Measurements from ENCODE around the gene ZNF101. TPM values are rescaled to one million over a fixed set of nuclear protein-coding genes. Genes with fewer than 3 reads are reported as not detected.
A peak's percentile ranks its signal among the peaks of the same experiment; 100 is the strongest.

The ZNF101 gene
- total RNA-seq, 1 donor from 2014 or later, result 29.5 TPM

GRCh38 chr19:19645233-19645870 lies 23.3 kb upstream of the ZNF101 start:
- Mint-ChIP-seq H3K36me3 (peaks cover 16% of the 10 kb centered on the region), H3K9me3 (no peaks in the 10 kb centered on the region), H3K27me3 (ENCODE audit: insufficient read depth, low read depth) (no peaks in the 10 kb centered on the region), H3K4me3 (no peak overlapping the region), H3K4me1 (peaks cover 11% of the 10 kb centered on the region), H3K27ac (no peak overlapping the region)
- no peaks in the 10 kb centered on the region for H3K79me2 ChIP-seq (ENCODE audit: low read depth)
- H3K27ac ChIP-seq, result no peak overlapping the region
- H3K27me3 ChIP-seq, result no peaks in the 10 kb centered on the region
- H3K4me1 ChIP-seq, result no peaks in the 10 kb centered on the region
- TF ChIP-seq EZH2 (IDR thresholded peaks at IDR 0.05) (no peak), EZH2phosphoT487 (IDR thresholded peaks at IDR 0.05) (no peak), CTCF (IDR thresholded peaks at IDR 0.05) (no peak)
- H2AFZ ChIP-seq (replicated peaks), result no peak overlapping the region
- H3K4me3 ChIP-seq, result no peak overlapping the region
- no peak overlapping the region for H3K9ac ChIP-seq
- DNase-seq (ENCODE audit: low spot score), result no peak
- peaks cover 18% of the 10 kb centered on the region for H3F3A ChIP-seq (ENCODE audit: low read depth)
- no peaks in the 10 kb centered on the region for H3K9me3 ChIP-seq (ENCODE audit: low read depth)
- H3K36me3 ChIP-seq, result no peaks in the 10 kb centered on the region
- peaks cover 5% of the 10 kb centered on the region for H4K20me1 ChIP-seq (ENCODE audit: low read depth)
- H3K4me2 ChIP-seq, result no peak overlapping the region

GRCh38 chr19:19647037-19647835 lies 21.4 kb upstream of the ZNF101 start:
- H3K79me2 ChIP-seq (ENCODE audit: low read depth), result no peaks in the 10 kb centered on the region
- peaks cover 5% of the 10 kb centered on the region for H4K20me1 ChIP-seq (ENCODE audit: low read depth)
- no peaks in the 10 kb centered on the region for H3K9me3 Mint-ChIP-seq
- peaks cover 21% of the 10 kb centered on the region for H3K36me3 Mint-ChIP-seq
- H3K9me3 ChIP-seq (ENCODE audit: low read depth), result no peaks in the 10 kb centered on the region
- no peak for DNase-seq (ENCODE audit: low spot score)
- H3K4me3 Mint-ChIP-seq, result no peak overlapping the region
- peaks cover 8% of the 10 kb centered on the region for H3K4me1 Mint-ChIP-seq
- no peak overlapping the region for H3K27ac ChIP-seq
- H3K36me3 ChIP-seq, result no peaks in the 10 kb centered on the region
- peaks cover 18% of the 10 kb centered on the region for H3F3A ChIP-seq (ENCODE audit: low read depth)
- no peak overlapping the region for H2AFZ ChIP-seq (replicated peaks)
- H3K27ac Mint-ChIP-seq, result no peak overlapping the region
- H3K27me3 Mint-ChIP-seq (ENCODE audit: insufficient read depth, low read depth), result no peaks in the 10 kb centered on the region
- H3K4me1 ChIP-seq, result no peaks in the 10 kb centered on the region
- no peak overlapping the region for H3K4me2 ChIP-seq
- H3K4me3 ChIP-seq, result no peak overlapping the region
- H3K27me3 ChIP-seq, result no peaks in the 10 kb centered on the region
- H3K9ac ChIP-seq, result no peak overlapping the region
- TF ChIP-seq CTCF (IDR thresholded peaks at IDR 0.05), result no peak
- no peak for TF ChIP-seq EZH2 (IDR thresholded peaks at IDR 0.05)
- no peak for TF ChIP-seq EZH2phosphoT487 (IDR thresholded peaks at IDR 0.05)

- no peaks in the 10 kb centered on the region for H3K9me3 ChIP-seq (ENCODE audit: low read depth)
- no peaks in the 10 kb centered on the region for H3K27me3 Mint-ChIP-seq (ENCODE audit: insufficient read depth, low read depth)
- H3K4me2 ChIP-seq, result no peak overlapping the region
- H3K9me3 Mint-ChIP-seq, result no peaks in the 10 kb centered on the region
- H3K27ac ChIP-seq, result no peak overlapping the region
- H3K36me3 ChIP-seq, result no peaks in the 10 kb centered on the region
- H3K4me3 Mint-ChIP-seq, result peak overlapping the region; percentile 71
- no peak overlapping the region for H2AFZ ChIP-seq (replicated peaks)
- no peak overlapping the region for H3K27ac Mint-ChIP-seq
- no peaks in the 10 kb centered on the region for H3K27me3 ChIP-seq
- no peak overlapping the region for H3K9ac ChIP-seq
- no peaks in the 10 kb centered on the region for H3K79me2 ChIP-seq (ENCODE audit: low read depth)
- peaks cover 11% of the 10 kb centered on the region for H3F3A ChIP-seq (ENCODE audit: low read depth)
- no peaks in the 10 kb centered on the region for H3K4me1 Mint-ChIP-seq
- peaks cover 29% of the 10 kb centered on the region for H3K36me3 Mint-ChIP-seq
- peaks cover 3% of the 10 kb centered on the region for H4K20me1 ChIP-seq (ENCODE audit: low read depth)
- DNase-seq (ENCODE audit: low spot score), result no peak
- no peak overlapping the region for H3K4me3 ChIP-seq
- TF ChIP-seq EZH2phosphoT487 (IDR thresholded peaks at IDR 0.05) (no peak), EZH2 (IDR thresholded peaks at IDR 0.05) (no peak), CTCF (IDR thresholded peaks at IDR 0.05) (no peak)
- no peaks in the 10 kb centered on the region for H3K4me1 ChIP-seq
These were observed 19.5 kb upstream of the ZNF101 start for GRCh38 chr19:19649155-19649554.

All from neural progenitor cell (in vitro differentiated cells).